ENCODE measurements around the gene CFAP77. TPM values are rescaled to one million over a fixed set of nuclear protein-coding genes. Genes with fewer than 3 reads are reported as not detected.

Gene CFAP77
- total and polyA plus RNA-seq, 2 experiments from 2014 or later: not detected

GRCh38 chr9:132585954-132586829 is 176.2 kb downstream of the CFAP77 start:
- no peak overlapping the region for H3K4me3 ChIP-seq
- TF ChIP-seq EZH2phosphoT487 (IDR thresholded peaks at IDR 0.05; ENCODE audit: insufficient read depth, low read depth) (peak; percentile 72; the same call in 1 of the 2 replicates), EZH2 (IDR thresholded peaks at IDR 0.05; ENCODE audit: insufficient read depth, poor library complexity, severe bottlenecking) (peak; percentile 91)
- H3K27me3 ChIP-seq (replicated peaks; ENCODE audit: insufficient read depth): peaks cover 89% of the 10 kb centered on the region
- no peak overlapping the region for H3K9ac ChIP-seq
- DNase-seq: no peak
- in situ Hi-C loops (cut with MboI): no loop called here
- H3K4me2 ChIP-seq (ENCODE audit: unreplicated experiment): no peak overlapping the region
- no peaks in the 10 kb centered on the region for H3K36me3 ChIP-seq (ENCODE audit: low read depth)
- H3K27ac ChIP-seq: no peak overlapping the region
- no peaks in the 10 kb centered on the region for H3K9me3 ChIP-seq (ENCODE audit: low read depth)
- no peaks in the 10 kb centered on the region for H3K4me1 ChIP-seq (ENCODE audit: insufficient read depth)
- 9 to 10% methylated on average over 42 of the region's 42 CpGs for WGBS, 2 experiments (ENCODE audit: low coverage in 1 of 2, low lambda C conversion rate in 2 of 2, missing lambda C conversion rate in 2 of 2)
- no peaks in the 10 kb centered on the region for H3K79me2 ChIP-seq (ENCODE audit: insufficient read depth)
- no peak overlapping the region for H2AFZ ChIP-seq
- H3K9me2 ChIP-seq (ENCODE audit: insufficient read depth): no peaks in the 10 kb centered on the region
- 0 out of 2 replicates have a peak, but pooled peaks cover under 1% of the 10 kb centered on the region for H3F3A ChIP-seq (ENCODE audit: insufficient read depth)
- no peaks in the 10 kb centered on the region for H4K20me1 ChIP-seq (ENCODE audit: insufficient read depth)

- TF ChIP-seq EZH2 (IDR thresholded peaks at IDR 0.05; ENCODE audit: insufficient read depth, poor library complexity, severe bottlenecking) (peak; percentile 88), EZH2phosphoT487 (IDR thresholded peaks at IDR 0.05; ENCODE audit: insufficient read depth, low read depth) (0 out of 2 replicates have a peak, but pooled peaks have one; percentile 40)
- no peak for DNase-seq
- in situ Hi-C loops (cut with MboI): no loop called here
Observed at GRCh38 chr9:132586830-132587591, 177.0 kb downstream of the CFAP77 start.

DNA sequence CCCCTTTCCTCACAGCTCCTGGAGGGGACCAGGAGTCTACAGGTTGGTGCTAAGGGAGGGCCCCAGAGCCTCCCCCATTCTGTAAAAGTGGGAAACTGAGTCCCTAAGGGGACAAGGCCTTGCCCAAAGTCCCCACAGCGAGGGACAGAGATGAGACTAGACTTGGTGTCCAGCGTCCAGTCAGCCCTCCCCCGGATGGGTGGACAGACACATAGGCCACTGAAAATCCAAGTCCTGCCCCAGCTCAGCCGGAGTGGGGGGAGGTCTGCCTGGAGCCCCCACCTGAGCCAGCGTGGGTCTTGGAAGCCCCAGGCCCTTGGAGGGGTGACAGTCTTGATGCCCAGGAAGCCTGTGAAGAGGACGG is 177.6 kb downstream of the CFAP77 start:
- Histone ChIP-seq H3F3A (ENCODE audit: insufficient read depth) (0 out of 2 replicates have a peak, but pooled peaks cover 4% of the 10 kb centered on the region), H3K4me1 (ENCODE audit: insufficient read depth) (no peaks in the 10 kb centered on the region), H3K9me3 (ENCODE audit: low read depth) (no peaks in the 10 kb centered on the region), H3K4me3 (no peak overlapping the region), H3K9ac (no peak overlapping the region), H3K27me3 (replicated peaks; ENCODE audit: insufficient read depth) (peaks cover 86% of the 10 kb centered on the region), H3K79me2 (ENCODE audit: insufficient read depth) (no peaks in the 10 kb centered on the region), H3K9me2 (ENCODE audit: insufficient read depth) (no peaks in the 10 kb centered on the region), H4K20me1 (ENCODE audit: insufficient read depth) (no peaks in the 10 kb centered on the region), H3K36me3 (ENCODE audit: low read depth) (no peaks in the 10 kb centered on the region), H3K4me2 (ENCODE audit: unreplicated experiment) (no peak overlapping the region), H2AFZ (no peak overlapping the region), H3K27ac (no peak overlapping the region)
- no peak for DNase-seq
- in situ Hi-C loops (cut with MboI): no loop called here
- 26 to 27% methylated on average over 6 of the region's 6 CpGs for WGBS, 2 experiments (ENCODE audit: low coverage in 1 of 2, low lambda C conversion rate in 2 of 2, missing lambda C conversion rate in 2 of 2)
- TF ChIP-seq EZH2phosphoT487 (IDR thresholded peaks at IDR 0.05; ENCODE audit: insufficient read depth, low read depth): no peak; the same call in 1 of the 2 replicates
- no peak for TF ChIP-seq EZH2 (IDR thresholded peaks at IDR 0.05; ENCODE audit: insufficient read depth, poor library complexity, severe bottlenecking)

More at GRCh38 chr9:132586830-132587591, 177.0 kb downstream of the CFAP77 start:
- 0 out of 2 replicates have a peak, but pooled peaks cover 4% of the 10 kb centered on the region for H3F3A ChIP-seq (ENCODE audit: insufficient read depth)
- peaks cover 86% of the 10 kb centered on the region for H3K27me3 ChIP-seq (replicated peaks; ENCODE audit: insufficient read depth)
- no peak overlapping the region for H2AFZ ChIP-seq
- 2% methylated on average over 73 of the region's 74 CpGs for WGBS, 2 experiments (ENCODE audit: low coverage in 1 of 2, low lambda C conversion rate in 2 of 2, missing lambda C conversion rate in 2 of 2)
- no peaks in the 10 kb centered on the region for H3K4me1 ChIP-seq (ENCODE audit: insufficient read depth)
- H3K27ac ChIP-seq: no peak overlapping the region
- no peaks in the 10 kb centered on the region for H3K9me2 ChIP-seq (ENCODE audit: insufficient read depth)
- no peaks in the 10 kb centered on the region for H4K20me1 ChIP-seq (ENCODE audit: insufficient read depth)
- H3K4me2 ChIP-seq (ENCODE audit: unreplicated experiment): no peak overlapping the region
- H3K9me3 ChIP-seq (ENCODE audit: low read depth): no peaks in the 10 kb centered on the region
- H3K36me3 ChIP-seq (ENCODE audit: low read depth): no peaks in the 10 kb centered on the region
- no peak overlapping the region for H3K4me3 ChIP-seq
- H3K9ac ChIP-seq: no peak overlapping the region
- no peaks in the 10 kb centered on the region for H3K79me2 ChIP-seq (ENCODE audit: insufficient read depth)

GRCh38 chr9:132588098-132588497 is 178.1 kb downstream of the CFAP77 start:
- Histone ChIP-seq H3K79me2 (ENCODE audit: insufficient read depth) (no peaks in the 10 kb centered on the region), H3K9ac (no peak overlapping the region), H3K9me3 (ENCODE audit: low read depth) (no peaks in the 10 kb centered on the region), H3K9me2 (ENCODE audit: insufficient read depth) (no peaks in the 10 kb centered on the region), H3K36me3 (ENCODE audit: low read depth) (no peaks in the 10 kb centered on the region), H3K4me3 (no peak overlapping the region), H3K27me3 (replicated peaks; ENCODE audit: insufficient read depth) (peaks cover 82% of the 10 kb centered on the region), H3K4me1 (ENCODE audit: insufficient read depth) (no peaks in the 10 kb centered on the region), H3F3A (ENCODE audit: insufficient read depth) (0 out of 2 replicates have a peak, but pooled peaks cover 8% of the 10 kb centered on the region), H2AFZ (no peak overlapping the region), H3K27ac (no peak overlapping the region), H3K4me2 (ENCODE audit: unreplicated experiment) (no peak overlapping the region), H4K20me1 (ENCODE audit: insufficient read depth) (no peaks in the 10 kb centered on the region)
- TF ChIP-seq EZH2 (IDR thresholded peaks at IDR 0.05; ENCODE audit: insufficient read depth, poor library complexity, severe bottlenecking): peak; percentile 30
- 0 out of 2 replicates have a peak, but pooled peaks have one; percentile 10 for TF ChIP-seq EZH2phosphoT487 (IDR thresholded peaks at IDR 0.05; ENCODE audit: insufficient read depth, low read depth)
- in situ Hi-C loops (cut with MboI): no loop called here
- no peak for DNase-seq
- 31 to 35% methylated on average over 12 of the region's 12 CpGs for WGBS, 2 experiments (ENCODE audit: low coverage in 1 of 2, low lambda C conversion rate in 2 of 2, missing lambda C conversion rate in 2 of 2)
